Measurements from ENCODE around the gene AQP3. TPM values are rescaled to one million over a fixed set of nuclear protein-coding genes. Genes with fewer than 3 reads are reported as not detected.
"Not testable (repeated sequence)": the region's sequence is repeated elsewhere in the genome, so short reads cannot be mapped to it uniquely, and the experiment has no call there.

Gene AQP3
- total RNA-seq, 2 donors from 2014 or later: 5.5 to 8.4 TPM

DNA sequence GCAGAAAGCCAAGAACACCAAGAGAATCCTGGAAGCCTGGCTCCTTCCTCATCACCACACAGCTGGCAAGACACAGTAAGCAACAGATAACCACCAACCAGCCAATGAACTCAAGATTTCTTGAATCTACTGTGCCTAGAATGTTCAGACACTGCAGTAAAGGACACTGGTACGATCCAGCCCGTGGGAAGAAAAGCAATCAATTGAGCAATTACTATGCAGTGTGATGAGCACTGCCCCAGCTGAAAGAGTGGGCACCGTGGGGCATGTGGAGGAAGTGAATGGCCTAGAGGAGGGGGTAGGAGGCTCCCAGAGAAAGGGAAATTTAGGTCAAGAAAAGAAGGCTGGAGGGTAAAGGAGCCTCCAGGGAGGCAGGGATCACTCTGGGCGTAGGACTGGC lies 49.6 kb downstream of the AQP3 start:
- DNase-seq (ENCODE audit: low spot score); intact Hi-C loops (cut with DNase I): not testable (repeated sequence)

DNA sequence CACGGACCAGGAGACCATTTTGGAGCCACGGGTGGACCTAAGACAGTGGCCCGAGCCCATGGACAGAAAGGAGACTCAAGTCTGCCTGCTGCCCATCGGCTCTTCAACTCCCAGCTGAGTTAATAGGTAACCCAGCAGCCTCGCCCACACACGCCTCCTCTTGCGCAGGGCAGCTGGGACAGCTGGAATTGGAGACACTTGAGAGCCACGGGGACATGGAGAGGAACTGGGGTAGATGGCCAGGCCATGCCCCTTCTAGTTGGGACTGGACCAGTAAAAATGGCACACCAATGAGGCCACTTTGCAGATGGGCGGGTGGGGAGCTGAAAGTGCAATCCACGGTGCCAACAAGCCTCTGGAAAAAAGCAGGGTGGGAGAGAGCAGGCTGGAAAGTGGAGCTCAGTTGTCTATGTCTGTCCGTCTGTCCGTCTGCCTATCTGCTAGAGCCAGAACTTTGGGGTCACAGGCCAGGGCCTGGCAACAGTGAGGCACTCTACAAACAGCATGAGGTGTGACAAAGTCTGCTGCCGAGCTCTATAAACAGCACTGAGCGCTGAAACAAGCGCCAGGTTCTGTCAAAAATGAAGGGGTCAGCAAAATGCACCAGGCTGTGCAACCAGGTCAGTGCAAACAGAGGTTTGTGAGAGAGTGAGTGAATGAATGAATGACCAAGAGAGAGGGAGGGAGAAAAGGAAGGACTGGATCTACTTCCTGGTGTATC lies 52.1 kb downstream of the AQP3 start:
- intact Hi-C loops (cut with DNase I); DNase-seq (ENCODE audit: low spot score): not testable (repeated sequence)

DNA sequence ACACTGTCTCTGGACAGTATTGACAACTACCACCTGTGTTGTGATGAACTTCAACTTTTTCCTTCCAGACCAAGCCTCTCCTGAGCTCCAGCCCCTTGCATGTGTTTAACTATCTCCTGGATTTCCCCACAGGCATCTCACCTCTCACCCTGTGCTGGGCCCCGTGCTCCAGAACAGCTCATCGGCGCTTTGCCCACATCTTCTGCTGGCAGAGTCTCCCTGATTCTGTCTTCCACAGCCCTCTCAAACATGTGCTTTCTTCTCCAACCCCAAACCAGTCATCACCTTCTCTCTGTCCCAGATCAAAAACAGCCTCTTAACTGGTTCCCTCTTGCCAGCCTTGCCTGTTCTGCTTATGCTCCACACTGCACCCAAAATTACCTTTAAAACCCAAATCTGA lies 53.4 kb downstream of the AQP3 start:
- intact Hi-C loops (cut with DNase I); DNase-seq (ENCODE audit: low spot score): not testable (repeated sequence)

DNA sequence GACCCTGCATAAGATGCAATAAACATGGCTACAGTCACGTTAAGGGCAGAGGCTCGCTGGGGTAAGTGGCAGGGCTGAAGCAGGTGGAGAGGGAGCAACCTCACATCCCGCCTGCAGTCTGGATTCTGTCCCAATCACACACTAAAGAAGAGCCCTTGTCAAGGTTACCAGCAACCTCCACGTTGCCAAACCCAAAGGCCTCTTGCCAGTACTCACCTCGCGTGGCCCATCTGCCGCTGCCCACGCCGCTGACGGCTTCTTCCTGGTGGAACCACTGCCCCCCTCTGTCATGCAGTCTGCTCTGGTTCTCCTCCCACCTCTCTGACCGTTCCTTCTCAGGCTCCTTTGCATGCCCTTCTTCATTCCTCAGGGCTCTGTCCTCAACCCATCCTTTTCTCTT lies 53.8 kb downstream of the AQP3 start:
- DNase-seq (ENCODE audit: low spot score): no peak
- intact Hi-C loops (cut with DNase I): no loop called here

DNA sequence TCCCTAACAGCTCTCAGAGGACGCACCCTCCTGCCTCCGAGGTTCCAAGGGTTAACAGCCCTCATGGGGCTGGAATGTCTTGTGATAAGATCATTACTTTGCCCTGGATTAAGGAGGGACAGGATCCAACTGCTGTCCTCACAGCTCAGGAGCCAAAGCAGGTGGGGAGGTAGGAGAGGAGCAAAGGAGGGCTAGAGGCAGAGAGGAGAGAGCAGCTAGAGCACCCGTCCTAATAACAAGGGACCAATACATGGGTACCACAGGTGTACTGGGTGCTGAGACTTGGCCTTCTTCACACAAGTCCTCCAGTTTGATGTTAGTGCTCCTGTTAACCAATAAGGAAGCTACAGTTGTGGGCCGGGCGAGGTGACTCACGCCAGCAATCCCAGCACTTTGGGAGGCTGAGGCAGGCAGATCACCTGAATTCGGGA lies 54.8 kb downstream of the AQP3 start:
- intact Hi-C loops (cut with DNase I); DNase-seq (ENCODE audit: low spot score): not testable (repeated sequence)

Small RNA genes within 50 kb of the gene (microRNA-seq; reads per million reads assigned to microRNA genes)
- 0 reads per million in 2 donors for gene MIR6851 (ENCODE audit: borderline microRNAs expressed in 2 of 2)

Other genes with a start within 250 kb of the AQP3 start
- not detected for gene SPINK4, start 207.4 kb downstream of the AQP3 start, total RNA-seq
- gene BAG1, start 182.9 kb downstream of the AQP3 start, total RNA-seq: 100 to 1,000 TPM in 1 of 2 donors, 10 to 100 TPM in 1; 73.8 to 103 TPM
- 10 to 100 TPM; 54.2 to 61.7 TPM for gene CHMP5, start 182.5 kb downstream of the AQP3 start, total RNA-seq
- gene NFX1, start 157.1 kb downstream of the AQP3 start, total RNA-seq: 10 to 100 TPM; 30.1 to 37.2 TPM
- 1 to 10 TPM; 4.6 TPM for gene AQP7, start 45.0 kb downstream of the AQP3 start, total RNA-seq
- 10 to 100 TPM; 20.9 to 24.8 TPM for gene NOL6, start 26.3 kb upstream of the AQP3 start, total RNA-seq
- not detected for gene ANKRD18B, start 76.7 kb upstream of the AQP3 start, total RNA-seq

Data from posterior vena cava (tissue), 2 donors.